Left colon (tissue), 2 donors: ENCODE measurements around the gene ANKRD12. TPM values are rescaled to one million over a fixed set of nuclear protein-coding genes. Genes with fewer than 3 reads are reported as not detected.
A peak's percentile ranks its signal among the peaks of the same experiment; 100 is the strongest.
"Not testable (repeated sequence)": the region's sequence is repeated elsewhere in the genome, so short reads cannot be mapped to it uniquely, and the experiment has no call there.

Source experiments
- ATAC-seq: fragments of 200-7000 bp; cut with Tn5 transposase; one replicate; pipeline ENCODE4 v1.9.1; 2020; ENCODE audit warnings: mild to moderate bottlenecking, moderate library complexity
- DNase-seq, 2 donors: peaks; one replicate each; pipeline ENCODE4 v3.0.0-alpha.2; 2020
- intact Hi-C, 2 donors: fragments of 100-400 bp; cut with DNase I in 1 of 2; cut with micrococcal nuclease in 1 of 2; formaldehyde crosslinking; loops; one replicate each; pipeline versions ENCODE4 v1.11.2 to v1.14.0; 2022; cut with DNase I, micrococcal nuclease
- total RNA-seq, 2 donors: library from RNA; stranded (reverse); fragmentation: NEBNext Ultra II Directional; extraction: Animal tissue kit (Norgen Biotek cat#: 25700); gene quantifications; one replicate each; pipeline ENCODE4 v1.2.1, GENCODE V29; 2021
- donor health status: DM: no; HTN: no; CAD: no.
- donor health status: DM: yes; HTN: yes; CAD: no.

The ANKRD12 gene
- total RNA-seq, 2 donors from 2014 or later = 44.7 to 64.3 TPM

GRCh38 chr18:9135081-9135911 lies 1.3 kb upstream of the ANKRD12 start:
- no peak for ATAC-seq
- DNase-seq = no peak
- intact Hi-C loops = loop anchor here in 1 of 2 donors (5.0 kb wide), 1 partner anchor 33 kb away; the partner anchor contains the start of gene NDUFV2

DNA sequence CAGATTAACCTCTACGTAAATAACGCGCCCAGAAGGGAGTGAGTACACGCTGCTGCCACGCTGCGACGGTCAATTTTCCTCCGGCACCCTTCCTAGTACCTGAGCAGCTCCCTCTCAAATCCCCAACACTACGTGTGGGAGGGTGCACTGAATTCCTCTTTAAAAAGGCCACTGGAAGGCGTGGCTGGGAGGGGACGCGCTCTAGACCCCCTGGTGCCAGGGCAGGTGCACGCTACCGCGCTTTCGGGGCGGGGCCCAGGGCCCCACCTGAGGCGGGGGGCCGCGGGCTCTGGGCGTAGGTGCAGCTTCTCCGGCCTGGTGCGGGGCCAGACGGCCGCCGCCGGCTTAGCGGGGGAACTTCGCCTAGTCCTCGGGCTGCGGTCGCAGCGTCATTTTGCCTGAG lies 668 bp upstream of the ANKRD12 start:
- peak; percentile 59 for ATAC-seq
- intact Hi-C loops = loop anchor here in 1 of 2 donors (5.0 kb wide), 1 partner anchor 34 kb away; the partner anchor contains the start of gene NDUFV2
- DNase-seq = peak in 1 of 2 donors; percentile 74

DNA sequence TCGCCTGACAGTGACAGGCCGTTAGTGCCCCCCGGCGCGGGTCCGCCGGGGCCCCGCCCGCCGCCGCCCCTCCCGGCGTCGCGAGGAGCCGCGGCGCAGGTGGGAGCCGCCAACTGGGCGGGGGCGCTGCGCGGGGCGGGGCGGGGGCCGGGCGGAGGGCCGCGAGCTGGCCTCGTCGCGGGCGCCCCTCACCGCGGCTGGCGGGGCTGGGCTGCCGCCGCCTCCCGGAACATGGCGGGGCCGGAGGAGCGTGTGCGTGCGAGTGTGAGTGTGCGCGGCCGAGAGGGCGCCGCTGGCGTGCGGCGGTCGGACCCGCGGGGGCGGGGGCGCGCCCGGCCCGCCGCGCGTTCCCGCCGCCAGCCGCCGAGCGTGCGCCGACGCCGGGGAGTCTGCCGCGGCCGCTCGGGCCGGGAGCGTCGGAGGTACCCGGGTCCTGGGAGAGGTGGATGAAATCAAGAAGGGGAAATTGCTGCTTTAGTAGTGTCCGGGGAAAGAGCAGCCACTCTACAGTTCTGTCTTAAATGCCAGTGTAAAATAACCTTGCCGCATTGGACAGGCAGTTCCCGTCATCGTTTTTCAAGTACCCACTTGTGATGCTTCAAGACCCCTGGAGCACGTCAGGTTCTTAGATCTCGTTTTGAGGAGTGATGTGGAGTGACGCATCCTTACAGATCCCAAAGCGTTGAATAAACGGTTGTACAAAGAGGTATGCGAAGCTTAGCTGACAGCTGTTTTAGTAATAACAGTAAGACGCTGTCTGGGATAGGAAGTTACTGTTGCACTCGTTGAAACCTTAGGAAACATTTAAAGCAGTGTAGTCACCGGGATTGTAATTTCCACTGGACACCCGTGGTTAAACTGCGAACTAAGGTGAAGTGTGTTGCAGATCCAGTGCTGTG lies 836 bp downstream of the ANKRD12 start:
- intact Hi-C loops = loop anchor here in 1 of 2 donors (5.0 kb wide), 1 partner anchor 35 kb away; the partner anchor contains the start of gene NDUFV2
- ATAC-seq (peak; percentile 25), DNase-seq (peak; percentile 68 to 74)

DNA sequence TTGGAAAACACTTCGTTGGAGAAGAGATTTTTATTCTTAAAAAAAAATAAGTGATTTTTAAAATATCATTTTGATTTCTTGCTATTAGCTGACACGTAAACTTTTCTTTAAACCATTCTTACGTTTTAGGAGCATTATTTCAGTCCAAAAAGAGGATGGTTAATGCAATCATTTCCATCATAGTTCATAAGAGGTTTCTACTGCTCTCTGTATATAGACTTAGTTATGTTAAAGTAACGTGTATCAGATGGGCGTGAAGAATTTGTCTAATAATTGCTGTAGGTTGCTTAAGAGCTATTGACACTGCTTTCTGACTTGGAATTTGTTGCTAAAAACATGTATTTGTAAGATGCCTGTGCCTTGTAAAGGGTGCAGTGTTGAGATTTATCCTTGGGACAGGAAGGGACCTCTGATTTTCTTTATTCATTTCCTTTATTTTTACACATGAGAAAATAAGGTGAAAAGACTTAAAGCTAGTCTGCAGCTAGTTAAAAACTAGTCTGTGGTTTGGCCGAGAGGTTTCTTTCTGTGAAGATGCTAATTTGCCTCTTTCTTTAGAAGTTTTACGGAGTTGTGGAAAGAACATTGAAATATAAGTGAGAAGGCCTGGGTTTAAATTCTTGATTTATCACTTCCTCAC lies 2.9 kb downstream of the ANKRD12 start:
- intact Hi-C loops = loop anchor here (5.0 to 10.0 kb wide), 2 partner anchors 37 to 65 kb away; partner anchors contain the start of gene NDUFV2 (in 1 of the 2)
- ATAC-seq (no peak), DNase-seq (no peak)

GRCh38 chr18:9140381-9140780 lies 3.8 kb downstream of the ANKRD12 start:
- DNase-seq (no peak), ATAC-seq (no peak)
- intact Hi-C loops = loop anchor here in 1 of 2 donors (10.0 kb wide), 1 partner anchor 66 kb away; no protein-coding TSS in a partner anchor

DNA sequence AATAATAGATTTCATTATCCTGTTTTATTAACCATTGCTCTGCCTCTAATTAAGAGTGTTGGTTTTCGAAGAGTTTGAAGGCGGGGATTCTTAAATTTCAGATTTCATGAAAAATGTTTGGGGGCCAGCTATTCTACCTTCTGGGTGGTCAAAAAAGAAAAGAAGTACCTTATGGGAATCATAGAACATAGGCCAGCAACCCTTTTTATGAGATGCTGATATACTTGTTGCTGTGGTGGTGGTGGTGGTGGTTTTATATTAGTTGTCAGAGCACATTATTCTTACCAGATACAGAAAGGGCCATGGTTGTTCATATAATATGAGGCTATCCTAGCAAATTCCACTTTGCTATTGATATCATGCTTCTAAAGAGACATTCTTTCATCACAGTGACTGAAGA lies 4.4 kb downstream of the ANKRD12 start:
- intact Hi-C loops = loop anchor here in 1 of 2 donors (10.0 kb wide), 1 partner anchor 66 kb away; no protein-coding TSS in a partner anchor
- DNase-seq (no peak), ATAC-seq (no peak)

GRCh38 chr18:9146224-9146623 lies 9.6 kb downstream of the ANKRD12 start:
- no peak for ATAC-seq
- DNase-seq = no peak
- intact Hi-C loops = loop anchor here (5.0 to 10.0 kb wide), 2 partner anchors 71 to 74 kb away; no protein-coding TSS in a partner anchor

DNA sequence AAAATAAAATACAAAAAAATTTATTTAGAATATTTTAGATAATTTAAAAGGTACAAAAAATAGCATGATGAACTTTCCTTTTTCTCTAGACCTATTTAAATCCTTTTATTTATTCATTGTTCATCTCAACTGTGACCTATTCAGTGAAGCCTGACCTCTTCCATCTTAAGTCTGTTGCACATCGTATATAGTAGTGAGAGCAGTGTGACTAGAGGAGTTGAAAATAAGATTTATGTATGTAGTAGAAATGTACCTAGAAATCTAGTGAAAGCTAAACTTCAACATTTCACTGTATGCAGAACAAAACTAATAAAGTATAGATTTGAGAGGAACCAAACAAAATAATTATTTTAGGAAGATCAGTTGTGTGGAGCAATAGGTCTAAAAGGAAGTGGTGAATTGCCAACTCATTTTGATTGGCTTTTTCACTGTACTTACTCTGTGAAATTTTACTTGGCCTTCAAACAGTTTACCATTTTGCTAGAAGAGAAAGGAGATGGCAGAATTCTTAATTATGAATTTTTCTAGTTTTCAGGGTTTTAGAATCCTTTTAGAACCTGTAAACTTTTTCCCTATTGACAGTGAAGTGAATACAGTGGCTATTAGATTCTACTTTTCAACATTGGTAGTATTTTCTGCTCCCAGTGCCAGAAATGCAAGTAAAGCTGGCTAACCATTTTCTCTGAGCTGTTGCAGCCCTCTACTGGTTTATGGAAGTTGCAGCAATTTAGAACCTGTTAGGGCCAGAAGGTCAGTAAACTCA lies 11.0 kb downstream of the ANKRD12 start:
- ATAC-seq (peak; percentile 92), DNase-seq (no peak)
- intact Hi-C loops = loop anchor here (5.0 to 10.0 kb wide), 2 partner anchors 73 to 75 kb away; no protein-coding TSS in a partner anchor

- intact Hi-C loops = loop anchor here (5.0 to 10.0 kb wide), 2 partner anchors 73 to 76 kb away; no protein-coding TSS in a partner anchor
- no peak for DNase-seq
- no peak for ATAC-seq
These were observed 11.6 kb downstream of the ANKRD12 start for GRCh38 chr18:9148203-9148552.

GRCh38 chr18:9150121-9150520 lies 13.5 kb downstream of the ANKRD12 start:
- ATAC-seq = no peak
- no peak for DNase-seq
- intact Hi-C loops = no loop called here

- intact Hi-C loops = no loop called here
- no peak for DNase-seq
- ATAC-seq = no peak
These were observed 16.7 kb downstream of the ANKRD12 start for GRCh38 chr18:9153256-9153655.

GRCh38 chr18:9156604-9157249 lies 20.1 kb downstream of the ANKRD12 start:
- ATAC-seq (no peak), DNase-seq (no peak)
- intact Hi-C loops = no loop called here

DNA sequence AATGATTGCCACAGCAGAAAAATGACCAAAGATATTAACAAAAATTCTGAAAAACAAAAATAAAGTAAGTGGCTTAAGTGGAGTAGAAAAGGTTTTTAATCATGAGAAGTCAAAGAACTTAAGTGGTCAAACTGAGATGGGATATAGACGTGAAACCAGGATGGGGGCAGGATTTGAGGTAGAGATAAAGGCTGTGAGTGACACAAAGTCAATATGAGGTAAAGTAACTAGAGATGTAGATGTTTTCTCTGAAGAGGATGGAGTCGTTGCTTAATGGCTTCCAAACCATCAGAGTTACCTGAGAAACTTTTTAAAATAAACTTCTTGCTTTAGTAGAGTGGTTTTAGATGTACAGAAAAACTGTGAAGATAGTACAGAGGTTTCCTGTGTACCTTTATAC lies 21.2 kb downstream of the ANKRD12 start:
- ATAC-seq (no peak), DNase-seq (no peak)
- intact Hi-C loops = no loop called here

GRCh38 chr18:9160014-9160413 lies 23.4 kb downstream of the ANKRD12 start:
- ATAC-seq (no peak), DNase-seq (no peak)
- intact Hi-C loops = no loop called here

DNA sequence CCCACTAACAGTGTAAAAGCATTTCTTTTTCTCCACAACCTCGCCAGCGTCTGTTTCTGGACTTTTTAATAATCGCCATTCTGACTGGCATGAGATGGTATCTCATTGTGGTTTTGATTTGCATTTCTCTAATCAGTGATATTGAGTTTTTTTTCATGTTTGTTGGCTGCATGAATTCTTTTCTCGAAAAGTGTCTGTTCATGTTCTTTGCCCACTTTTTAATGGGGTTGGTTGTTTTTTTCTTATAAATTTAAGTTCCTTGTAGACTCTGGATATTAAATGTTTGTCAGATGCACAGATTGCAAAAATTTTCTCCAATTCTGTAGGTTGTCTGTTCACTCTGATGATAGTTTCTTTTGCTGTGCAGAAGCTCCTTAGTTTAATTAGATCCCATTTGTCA lies 26.1 kb downstream of the ANKRD12 start:
- DNase-seq, ATAC-seq, intact Hi-C loops: not testable (repeated sequence)

DNA sequence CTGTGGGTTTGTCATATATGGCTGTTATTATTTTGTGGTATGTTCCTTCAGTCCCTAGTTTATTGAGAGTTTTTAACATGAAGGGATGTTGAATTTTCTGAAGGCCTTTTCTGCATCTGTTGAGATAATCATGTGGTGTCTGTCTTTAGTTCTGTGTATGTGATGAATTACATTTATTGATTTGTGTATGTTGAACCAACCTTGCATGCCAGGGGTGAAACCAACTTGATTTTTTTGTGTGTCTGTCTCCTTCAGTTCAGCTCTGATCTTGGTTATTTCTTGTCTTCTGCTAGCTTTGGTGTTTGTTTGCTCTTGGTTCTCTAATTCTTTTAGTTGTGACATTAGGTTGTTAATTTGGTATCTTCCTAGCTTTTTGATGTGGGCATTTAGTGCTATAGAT lies 27.6 kb downstream of the ANKRD12 start:
- intact Hi-C loops = not testable (repeated sequence)

GRCh38 chr18:9165883-9166282 lies 29.3 kb downstream of the ANKRD12 start:
- DNase-seq = not testable (repeated sequence)

More for the DNA sequence above, 27.6 kb downstream of the ANKRD12 start:
- not testable (repeated sequence) for ATAC-seq, DNase-seq

More at GRCh38 chr18:9165883-9166282, 29.3 kb downstream of the ANKRD12 start:
- intact Hi-C loops, ATAC-seq: not testable (repeated sequence)
